ENCODE data around the gene CFAP97D1.

DNA sequence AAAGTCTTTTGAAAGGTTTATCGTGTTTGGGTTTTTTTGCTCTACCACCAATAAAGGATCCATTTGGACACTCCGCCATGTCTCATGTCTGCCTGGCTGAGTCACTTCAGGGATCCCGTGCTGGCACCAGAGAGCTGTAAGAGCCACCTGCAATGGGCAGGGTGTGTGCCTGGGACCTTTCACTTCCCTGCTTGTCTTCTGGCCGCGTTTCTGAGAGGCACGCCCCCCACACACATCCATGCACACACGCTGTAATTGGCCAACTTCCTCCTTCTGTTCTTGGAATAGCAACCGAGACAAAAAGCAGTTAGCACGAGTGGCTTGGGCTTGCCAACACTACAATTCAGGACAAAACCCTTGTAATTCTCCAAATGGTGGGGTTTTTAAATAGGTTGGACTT is 11.9 kb upstream of the CFAP97D1 start:
- TF ChIP-seq, protein P1, sequence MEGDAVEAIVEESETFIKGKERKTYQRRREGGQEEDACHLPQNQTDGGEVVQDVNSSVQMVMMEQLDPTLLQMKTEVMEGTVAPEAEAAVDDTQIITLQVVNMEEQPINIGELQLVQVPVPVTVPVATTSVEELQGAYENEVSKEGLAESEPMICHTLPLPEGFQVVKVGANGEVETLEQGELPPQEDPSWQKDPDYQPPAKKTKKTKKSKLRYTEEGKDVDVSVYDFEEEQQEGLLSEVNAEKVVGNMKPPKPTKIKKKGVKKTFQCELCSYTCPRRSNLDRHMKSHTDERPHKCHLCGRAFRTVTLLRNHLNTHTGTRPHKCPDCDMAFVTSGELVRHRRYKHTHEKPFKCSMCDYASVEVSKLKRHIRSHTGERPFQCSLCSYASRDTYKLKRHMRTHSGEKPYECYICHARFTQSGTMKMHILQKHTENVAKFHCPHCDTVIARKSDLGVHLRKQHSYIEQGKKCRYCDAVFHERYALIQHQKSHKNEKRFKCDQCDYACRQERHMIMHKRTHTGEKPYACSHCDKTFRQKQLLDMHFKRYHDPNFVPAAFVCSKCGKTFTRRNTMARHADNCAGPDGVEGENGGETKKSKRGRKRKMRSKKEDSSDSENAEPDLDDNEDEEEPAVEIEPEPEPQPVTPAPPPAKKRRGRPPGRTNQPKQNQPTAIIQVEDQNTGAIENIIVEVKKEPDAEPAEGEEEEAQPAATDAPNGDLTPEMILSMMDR (optimal IDR thresholded peaks at IDR 0.05 in 1 of 3, IDR thresholded peaks at IDR 0.05 in 1 of 3, conservative IDR thresholded peaks at IDR 0.05 in 1 of 3; ENCODE audit: extremely low read depth in 1 of 3, insufficient read depth in 2 of 3, low read length in 3 of 3): no peak
- TF ChIP-seq EZH2 (IDR thresholded peaks at IDR 0.05; ENCODE audit: low read length): no peak

Data from keratinocyte (primary cell).